Activated CD8-positive, alpha-beta memory T cell treated with anti-CD3 and anti-CD28 coated beads for 4 hours (primary cell): Measurements from ENCODE around the gene PRAMEF2.
"Not testable (repeated sequence)": the region's sequence is repeated elsewhere in the genome, so short reads cannot be mapped to it uniquely, and the experiment has no call there.

Experiments
- DNase-seq, 2 donors: peaks; one replicate each; pipeline ENCODE4 v3.0.0-alpha.2; 2020; ENCODE audit warnings: low read depth in 2 of 2

The PRAMEF2 gene

GRCh38 chr1:12856786-12857185, at the start of gene PRAMEF2:
TSS of gene PRAMEF2 (plus strand) at chr1:12857086. CDS start at chr1:12859010, 1,924 bp downstream.
- DNase-seq, result not testable (repeated sequence)

GRCh38 chr1:12809933-12810332, 47.0 kb upstream of the PRAMEF2 start:
- DNase-seq, result no peak

- DNase-seq, result no peak
Measured at GRCh38 chr1:12810691-12811408, 46.0 kb upstream of the PRAMEF2 start.

DNA sequence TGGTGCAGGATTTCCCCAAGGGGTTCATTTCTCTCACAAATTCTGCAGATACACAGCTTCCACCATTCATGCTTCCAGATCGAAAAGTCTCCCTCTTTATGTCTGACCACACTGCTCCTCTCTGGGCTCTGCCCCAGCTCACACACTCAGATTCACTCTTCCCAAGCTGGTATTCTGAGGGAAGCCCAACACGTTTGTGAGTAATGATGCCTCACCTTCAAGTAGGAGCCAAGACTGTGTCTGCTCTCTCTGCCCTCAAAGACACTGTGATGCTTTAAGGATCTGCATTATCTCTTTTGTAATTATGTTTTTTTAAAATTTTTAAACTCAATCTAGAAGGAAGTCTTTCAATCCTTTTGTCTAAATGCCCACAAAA, 45.5 kb upstream of the PRAMEF2 start:
- no peak for DNase-seq

DNA sequence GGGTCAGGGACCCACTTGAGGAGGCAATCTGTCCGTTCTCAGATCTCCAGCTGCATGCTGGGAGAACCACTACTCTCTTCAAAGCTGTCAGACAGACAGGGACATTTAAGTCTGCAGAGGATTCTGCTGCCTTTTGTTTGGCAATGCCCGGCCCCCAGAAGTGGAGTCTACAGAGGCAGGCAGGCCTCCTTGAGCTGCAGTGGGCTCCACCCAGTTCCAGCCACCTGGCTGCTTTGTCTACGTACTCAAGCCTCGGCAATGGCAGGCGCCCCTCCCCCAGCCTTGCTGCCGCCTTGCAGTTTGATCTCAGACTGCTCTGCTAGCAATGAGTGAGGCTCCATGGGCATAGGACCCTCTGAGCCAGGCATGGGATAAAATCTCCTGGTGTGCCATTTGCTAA, 37.8 kb upstream of the PRAMEF2 start:
- DNase-seq, result not testable (repeated sequence)

- DNase-seq, result not testable (repeated sequence)
Measured at GRCh38 chr1:12831310-12831709, 25.6 kb upstream of the PRAMEF2 start, which contains the start of gene PRAMEF11. TSS of gene PRAMEF11 (minus strand) at chr1:12831410. CDS start at chr1:12828789, 2,621 bp downstream.

- not testable (repeated sequence) for DNase-seq
Measured at GRCh38 chr1:12833251-12833650, 23.6 kb upstream of the PRAMEF2 start.

GRCh38 chr1:12848620-12849019, 8.3 kb upstream of the PRAMEF2 start, which contains the start of gene HNRNPCL1:
TSS of gene HNRNPCL1 (minus strand) at chr1:12848720. CDS start at chr1:12848289, 431 bp downstream.
- DNase-seq, result not testable (repeated sequence)

- no peak for DNase-seq
Measured at GRCh38 chr1:12851779-12852178, 5.1 kb upstream of the PRAMEF2 start.

DNA sequence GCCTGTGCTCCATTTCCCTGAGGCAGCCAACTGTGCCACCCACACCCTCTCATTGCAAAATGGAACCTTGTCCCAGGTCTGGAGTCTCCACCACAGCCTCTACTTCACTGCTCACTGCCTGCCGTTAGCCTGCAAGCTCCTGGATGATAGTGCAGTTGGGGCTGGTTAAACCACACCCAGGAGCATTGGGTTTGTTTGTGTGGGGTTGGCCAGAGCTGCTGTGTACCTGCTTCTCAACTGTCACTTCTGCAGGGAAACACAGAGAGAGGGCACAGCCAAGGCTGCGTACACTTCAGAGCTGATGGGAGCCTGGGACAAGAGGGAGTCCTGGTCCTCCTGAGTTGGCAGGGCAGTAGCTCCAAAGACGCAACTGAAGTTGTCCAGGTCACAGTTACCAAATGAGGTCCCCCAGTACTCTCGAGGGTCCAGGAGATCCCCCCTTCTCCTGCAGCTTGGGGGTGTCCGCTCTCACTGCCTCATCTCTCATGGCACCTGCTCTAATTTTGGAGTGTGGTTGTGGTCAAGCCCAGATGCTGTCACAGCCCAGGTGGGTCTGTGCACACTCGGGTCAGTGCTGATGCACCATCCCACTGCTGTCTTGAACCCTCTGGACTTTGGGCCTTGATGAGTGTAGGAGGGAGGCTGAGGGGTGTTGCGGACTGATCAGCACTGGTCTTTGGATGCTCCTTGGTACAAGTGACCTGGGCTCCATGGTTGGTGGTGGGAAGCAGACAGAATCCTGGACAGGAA, 6.4 kb downstream of the PRAMEF2 start:
- DNase-seq, result not testable (repeated sequence)

GRCh38 chr1:12878453-12878852, 21.6 kb downstream of the PRAMEF2 start:
- DNase-seq, result not testable (repeated sequence)

- not testable (repeated sequence) for DNase-seq
Measured at GRCh38 chr1:12886101-12886500, 29.2 kb downstream of the PRAMEF2 start, which contains the start of gene PRAMEF4. TSS of gene PRAMEF4 (minus strand) at chr1:12886201. CDS start at chr1:12883394, 2,807 bp downstream.

- not testable (repeated sequence) for DNase-seq
Measured at GRCh38 chr1:12898170-12898569, 41.3 kb downstream of the PRAMEF2 start, which contains the start of gene PRAMEF10. TSS of gene PRAMEF10 (minus strand) at chr1:12898270. CDS start at chr1:12895847, 2,423 bp downstream.

DNA sequence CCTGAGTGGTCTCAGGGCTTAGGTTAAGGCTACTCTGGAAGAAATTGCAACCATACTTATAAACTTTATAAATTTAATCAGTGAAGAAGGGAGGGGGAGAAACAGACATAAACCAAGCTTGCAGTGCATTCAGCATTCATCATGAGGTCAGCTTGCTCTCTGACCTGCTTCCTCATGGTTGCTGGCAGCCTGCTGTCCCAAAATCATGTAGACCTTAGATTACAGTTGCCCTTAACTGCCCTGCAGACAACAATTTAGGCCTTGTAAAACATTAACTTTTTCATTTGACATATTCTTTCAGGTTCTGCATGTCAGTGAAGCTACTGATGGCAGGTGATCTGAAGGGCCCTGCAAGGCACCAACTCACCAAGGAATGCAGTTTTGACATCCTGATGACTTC, 42.3 kb downstream of the PRAMEF2 start:
- DNase-seq, result not testable (repeated sequence)

DNA sequence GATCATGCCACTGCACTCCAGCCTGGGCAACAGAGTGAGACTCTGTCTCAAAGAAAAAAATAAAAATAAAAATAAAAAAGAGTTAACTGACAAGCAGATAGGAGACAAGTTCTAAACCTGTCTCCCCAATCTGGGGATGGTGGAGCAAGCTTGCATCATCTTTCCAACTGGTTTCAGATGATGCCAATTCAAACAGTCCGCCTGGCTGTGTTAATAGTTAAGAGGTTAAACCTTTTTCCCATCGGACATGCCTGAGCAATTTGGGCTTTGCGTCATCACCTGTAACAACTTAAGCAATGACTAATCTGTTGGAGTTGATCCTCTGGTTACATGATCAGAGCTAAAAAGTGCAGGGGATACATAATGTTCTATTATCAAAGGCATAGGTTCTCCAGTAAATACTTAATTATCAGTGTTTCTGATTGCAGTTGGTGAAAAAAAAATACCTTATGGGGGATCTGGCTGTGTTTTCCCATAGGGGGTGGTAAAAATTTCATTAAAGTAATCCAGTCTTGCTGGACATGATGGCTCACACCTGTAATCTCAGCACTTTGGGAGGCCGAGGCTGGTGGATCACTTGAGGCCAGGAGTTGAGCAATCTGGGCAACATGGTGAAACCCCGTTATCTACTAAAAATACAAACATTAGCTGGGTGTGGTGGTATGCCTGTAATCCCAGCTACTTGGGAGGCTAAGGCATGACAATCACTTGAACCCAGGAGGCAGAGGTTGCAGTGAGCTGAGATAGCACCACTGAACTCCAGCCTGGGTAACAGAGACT, 47.1 kb downstream of the PRAMEF2 start:
- DNase-seq, result not testable (repeated sequence)
